ENCODE data around the gene HES5.

HES5 gene

DNA sequence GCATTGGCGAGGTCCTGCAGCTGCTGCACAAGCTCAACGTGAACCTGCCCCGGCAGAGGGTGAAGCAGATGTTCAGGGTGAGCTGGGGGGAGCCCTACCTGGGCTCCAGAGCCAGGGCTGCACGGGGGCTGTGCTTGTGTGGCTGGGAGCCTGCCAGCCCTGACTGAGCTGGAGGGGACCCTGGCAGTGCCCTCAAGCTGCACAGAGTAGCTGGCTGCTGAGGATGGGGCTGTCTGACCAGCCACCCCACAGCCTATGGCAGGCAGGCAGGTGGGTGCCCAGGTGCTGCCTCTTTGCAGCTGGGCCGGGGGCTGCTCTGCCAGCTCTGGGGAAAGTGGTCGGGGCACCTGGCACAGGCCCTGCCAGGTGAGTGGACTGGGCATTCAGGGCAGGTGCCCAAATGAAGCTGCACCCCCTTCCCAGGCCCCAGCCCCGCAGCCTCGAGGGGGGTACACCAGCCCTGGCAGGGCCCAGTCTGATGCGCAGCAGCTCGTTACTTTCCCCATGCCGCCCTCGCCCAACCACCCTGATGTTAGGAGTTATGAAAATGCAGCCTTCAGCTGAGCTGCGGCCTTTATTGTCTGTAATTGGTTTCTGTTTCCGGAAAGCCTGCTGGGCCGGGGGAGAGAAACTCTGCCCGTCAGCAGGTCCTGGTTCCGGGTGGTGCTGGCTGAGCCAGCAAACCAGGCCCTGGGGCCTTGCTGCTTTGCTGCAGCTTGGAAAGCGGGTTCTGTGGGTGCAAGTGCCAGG is 49.7 kb downstream of the HES5 start:
- TF ChIP-seq, protein P1, sequence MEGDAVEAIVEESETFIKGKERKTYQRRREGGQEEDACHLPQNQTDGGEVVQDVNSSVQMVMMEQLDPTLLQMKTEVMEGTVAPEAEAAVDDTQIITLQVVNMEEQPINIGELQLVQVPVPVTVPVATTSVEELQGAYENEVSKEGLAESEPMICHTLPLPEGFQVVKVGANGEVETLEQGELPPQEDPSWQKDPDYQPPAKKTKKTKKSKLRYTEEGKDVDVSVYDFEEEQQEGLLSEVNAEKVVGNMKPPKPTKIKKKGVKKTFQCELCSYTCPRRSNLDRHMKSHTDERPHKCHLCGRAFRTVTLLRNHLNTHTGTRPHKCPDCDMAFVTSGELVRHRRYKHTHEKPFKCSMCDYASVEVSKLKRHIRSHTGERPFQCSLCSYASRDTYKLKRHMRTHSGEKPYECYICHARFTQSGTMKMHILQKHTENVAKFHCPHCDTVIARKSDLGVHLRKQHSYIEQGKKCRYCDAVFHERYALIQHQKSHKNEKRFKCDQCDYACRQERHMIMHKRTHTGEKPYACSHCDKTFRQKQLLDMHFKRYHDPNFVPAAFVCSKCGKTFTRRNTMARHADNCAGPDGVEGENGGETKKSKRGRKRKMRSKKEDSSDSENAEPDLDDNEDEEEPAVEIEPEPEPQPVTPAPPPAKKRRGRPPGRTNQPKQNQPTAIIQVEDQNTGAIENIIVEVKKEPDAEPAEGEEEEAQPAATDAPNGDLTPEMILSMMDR (IDR thresholded peaks at IDR 0.05; ENCODE audit: low read depth, low read length), result no peak
- no peak overlapping the region for H3K4me3 ChIP-seq (ENCODE audit: low read depth, low read length)

GRCh38 chr1:2479618-2480017 is 50.4 kb downstream of the HES5 start:
- H3K4me3 ChIP-seq (ENCODE audit: low read depth, low read length), result no peak overlapping the region
- TF ChIP-seq, protein P1 (IDR thresholded peaks at IDR 0.05; ENCODE audit: low read depth, low read length), result no peak

DNA sequence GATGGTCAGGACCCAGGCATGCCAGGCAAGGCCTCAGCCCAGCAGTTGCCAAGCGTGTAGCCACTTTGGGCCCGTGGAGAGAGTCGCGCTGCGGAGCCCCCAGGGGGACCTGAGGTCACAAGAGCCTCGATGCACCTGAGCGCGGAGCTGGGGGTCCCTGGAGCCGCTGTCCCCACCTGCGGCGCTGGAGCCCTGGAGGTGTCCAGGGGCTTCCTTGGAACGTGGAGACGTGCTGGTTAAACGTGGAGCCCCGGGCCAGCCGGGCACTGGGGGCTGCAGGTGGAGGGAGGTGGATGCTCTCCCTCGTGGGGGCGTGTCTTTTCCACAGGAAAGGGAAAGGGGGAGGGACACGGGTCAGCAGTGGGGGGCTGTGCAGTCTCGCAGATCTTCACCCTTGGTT is 50.9 kb downstream of the HES5 start:
- H3K4me3 ChIP-seq (ENCODE audit: low read depth, low read length), result no peak overlapping the region
- TF ChIP-seq, protein P1 (IDR thresholded peaks at IDR 0.05; ENCODE audit: low read depth, low read length), result no peak

All from WI38 (cell line).